ENCODE data around the gene PRDM10.
A peak's percentile ranks its signal among the peaks of the same experiment; 100 is the strongest.
"Not testable (repeated sequence)": the region's sequence is repeated elsewhere in the genome, so short reads cannot be mapped to it uniquely, and the experiment has no call there.

The PRDM10 gene

GRCh38 chr11:129888451-129888850 lies 114.2 kb downstream of the PRDM10 start:
- no peak for DNase-seq

GRCh38 chr11:129885381-129885780 lies 117.3 kb downstream of the PRDM10 start:
- no peak for DNase-seq

- DNase-seq, result no peak
Observed at GRCh38 chr11:129884581-129884980, 118.1 kb downstream of the PRDM10 start.

GRCh38 chr11:129881570-129882170 lies 121.0 kb downstream of the PRDM10 start:
- peak; percentile 28 for DNase-seq

- no peak for DNase-seq
Observed at GRCh38 chr11:129880311-129880710, 122.3 kb downstream of the PRDM10 start.

- DNase-seq, result no peak
Observed at GRCh38 chr11:129871914-129872313, 130.7 kb downstream of the PRDM10 start.

GRCh38 chr11:129868626-129869025 lies 134.0 kb downstream of the PRDM10 start:
- not testable (repeated sequence) for DNase-seq

- no peak for DNase-seq
Observed at GRCh38 chr11:129866311-129866710, 136.3 kb downstream of the PRDM10 start.

- DNase-seq, result no peak
Observed at GRCh38 chr11:129865701-129866100, 136.9 kb downstream of the PRDM10 start.

- DNase-seq, result no peak
Observed at GRCh38 chr11:129864811-129865210, 137.8 kb downstream of the PRDM10 start.

GRCh38 chr11:129861702-129862522 lies 140.7 kb downstream of the PRDM10 start:
- DNase-seq, result no peak

GRCh38 chr11:129856036-129856435 lies 146.6 kb downstream of the PRDM10 start:
- no peak for DNase-seq

- no peak for DNase-seq
Observed at GRCh38 chr11:129855086-129855485, 147.5 kb downstream of the PRDM10 start.

- no peak for DNase-seq
Observed at GRCh38 chr11:129854232-129854805, 148.3 kb downstream of the PRDM10 start.

- peak; percentile 57 for DNase-seq
Observed at GRCh38 chr11:129853518-129854231, 149.0 kb downstream of the PRDM10 start.

- no peak for DNase-seq
Observed at GRCh38 chr11:129852125-129852740, 150.4 kb downstream of the PRDM10 start.
